Measurements from ENCODE around the gene TMIGD2.

The TMIGD2 gene

GRCh38 chr19:4326215-4326836 lies 24.1 kb upstream of the TMIGD2 start:
- H3K36me3 ChIP-seq (ENCODE audit: control insufficient read depth in 2 of 2, insufficient read depth in 2 of 2, low read length in 2 of 2) = no peaks in the 10 kb centered on the region
- no peak overlapping the region for H3K27ac ChIP-seq (ENCODE audit: low read length)
- H3K27me3 ChIP-seq (ENCODE audit: control insufficient read depth in 1 of 2, insufficient read depth in 2 of 2, low read length in 2 of 2) = peaks cover 0 to 15% of the 10 kb centered on the region in 2 donors
- no peak overlapping the region for H3K4me3 ChIP-seq (ENCODE audit: low read length in 2 of 2)
- no peaks in the 10 kb centered on the region for H3K9me3 ChIP-seq (ENCODE audit: control insufficient read depth in 2 of 2, low read length in 2 of 2)
- no peak overlapping the region for H3K9ac ChIP-seq (ENCODE audit: low read length in 2 of 2)
- peaks cover 12% of the 10 kb centered on the region for H3K4me1 ChIP-seq (ENCODE audit: control insufficient read depth, insufficient read depth, low read length)

- Histone ChIP-seq H3K27ac (ENCODE audit: low read length) (no peak overlapping the region), H3K36me3 (ENCODE audit: control insufficient read depth in 2 of 2, insufficient read depth in 2 of 2, low read length in 2 of 2) (no peaks in the 10 kb centered on the region), H3K9ac (ENCODE audit: low read length in 2 of 2) (no peak overlapping the region), H3K27me3 (ENCODE audit: control insufficient read depth in 1 of 2, insufficient read depth in 2 of 2, low read length in 2 of 2) (peaks cover 0 to 18% of the 10 kb centered on the region in 2 donors), H3K4me3 (ENCODE audit: low read length in 2 of 2) (no peak overlapping the region), H3K4me1 (ENCODE audit: control insufficient read depth, insufficient read depth, low read length) (peaks cover 12% of the 10 kb centered on the region), H3K9me3 (ENCODE audit: control insufficient read depth in 2 of 2, low read length in 2 of 2) (no peaks in the 10 kb centered on the region)
Observed at GRCh38 chr19:4324228-4324627, 22.0 kb upstream of the TMIGD2 start.

GRCh38 chr19:4323692-4324091 lies 21.5 kb upstream of the TMIGD2 start:
- Histone ChIP-seq H3K27me3 (ENCODE audit: control insufficient read depth in 1 of 2, insufficient read depth in 2 of 2, low read length in 2 of 2) (peaks cover 0 to 18% of the 10 kb centered on the region in 2 donors), H3K4me3 (ENCODE audit: low read length in 2 of 2) (no peak overlapping the region), H3K27ac (ENCODE audit: low read length) (no peak overlapping the region), H3K4me1 (ENCODE audit: control insufficient read depth, insufficient read depth, low read length) (peaks cover 11% of the 10 kb centered on the region), H3K9me3 (ENCODE audit: control insufficient read depth in 2 of 2, low read length in 2 of 2) (no peaks in the 10 kb centered on the region), H3K9ac (ENCODE audit: low read length in 2 of 2) (no peak overlapping the region), H3K36me3 (ENCODE audit: control insufficient read depth in 2 of 2, insufficient read depth in 2 of 2, low read length in 2 of 2) (no peaks in the 10 kb centered on the region)

- peaks cover 9% of the 10 kb centered on the region for H3K4me1 ChIP-seq (ENCODE audit: control insufficient read depth, insufficient read depth, low read length)
- H3K4me3 ChIP-seq (ENCODE audit: low read length in 2 of 2) = no peak overlapping the region
- H3K9me3 ChIP-seq (ENCODE audit: control insufficient read depth in 2 of 2, low read length in 2 of 2) = no peaks in the 10 kb centered on the region
- no peak overlapping the region for H3K9ac ChIP-seq (ENCODE audit: low read length in 2 of 2)
- H3K27ac ChIP-seq (ENCODE audit: low read length) = no peak overlapping the region
- no peaks in the 10 kb centered on the region for H3K36me3 ChIP-seq (ENCODE audit: control insufficient read depth in 2 of 2, insufficient read depth in 2 of 2, low read length in 2 of 2)
- H3K27me3 ChIP-seq (ENCODE audit: control insufficient read depth in 1 of 2, insufficient read depth in 2 of 2, low read length in 2 of 2) = peaks cover 0 to 18% of the 10 kb centered on the region in 2 donors
Observed at GRCh38 chr19:4322942-4323665, 20.9 kb upstream of the TMIGD2 start.

GRCh38 chr19:4320419-4320818 lies 18.2 kb upstream of the TMIGD2 start:
- Histone ChIP-seq H3K36me3 (ENCODE audit: control insufficient read depth in 2 of 2, insufficient read depth in 2 of 2, low read length in 2 of 2) (no peaks in the 10 kb centered on the region), H3K9me3 (ENCODE audit: control insufficient read depth in 2 of 2, low read length in 2 of 2) (no peaks in the 10 kb centered on the region), H3K27me3 (ENCODE audit: control insufficient read depth in 1 of 2, insufficient read depth in 2 of 2, low read length in 2 of 2) (peaks cover 0 to 3% of the 10 kb centered on the region in 2 donors), H3K4me3 (ENCODE audit: low read length in 2 of 2) (no peak overlapping the region), H3K9ac (ENCODE audit: low read length in 2 of 2) (no peak overlapping the region), H3K4me1 (ENCODE audit: control insufficient read depth, insufficient read depth, low read length) (no peaks in the 10 kb centered on the region), H3K27ac (ENCODE audit: low read length) (no peak overlapping the region)

GRCh38 chr19:4319067-4319718 lies 17.0 kb upstream of the TMIGD2 start:
- peaks cover 0 to 3% of the 10 kb centered on the region in 2 donors for H3K27me3 ChIP-seq (ENCODE audit: control insufficient read depth in 1 of 2, insufficient read depth in 2 of 2, low read length in 2 of 2)
- no peaks in the 10 kb centered on the region for H3K4me1 ChIP-seq (ENCODE audit: control insufficient read depth, insufficient read depth, low read length)
- H3K9me3 ChIP-seq (ENCODE audit: control insufficient read depth in 2 of 2, low read length in 2 of 2) = no peaks in the 10 kb centered on the region
- H3K9ac ChIP-seq (ENCODE audit: low read length in 2 of 2) = no peak overlapping the region
- no peaks in the 10 kb centered on the region for H3K36me3 ChIP-seq (ENCODE audit: control insufficient read depth in 2 of 2, insufficient read depth in 2 of 2, low read length in 2 of 2)
- H3K4me3 ChIP-seq (ENCODE audit: low read length in 2 of 2) = no peak overlapping the region
- H3K27ac ChIP-seq (ENCODE audit: low read length) = no peak overlapping the region

- H3K36me3 ChIP-seq (ENCODE audit: control insufficient read depth in 2 of 2, insufficient read depth in 2 of 2, low read length in 2 of 2) = no peaks in the 10 kb centered on the region
- no peak overlapping the region for H3K9ac ChIP-seq (ENCODE audit: low read length in 2 of 2)
Observed at GRCh38 chr19:4318460-4318859, 16.3 kb upstream of the TMIGD2 start.

GRCh38 chr19:4316956-4317355 lies 14.8 kb upstream of the TMIGD2 start:
- Histone ChIP-seq H3K27me3 (ENCODE audit: control insufficient read depth in 1 of 2, insufficient read depth in 2 of 2, low read length in 2 of 2) (peaks cover 0 to 3% of the 10 kb centered on the region in 2 donors), H3K9me3 (ENCODE audit: control insufficient read depth in 2 of 2, low read length in 2 of 2) (no peaks in the 10 kb centered on the region), H3K4me3 (ENCODE audit: low read length in 2 of 2) (no peak overlapping the region), H3K27ac (ENCODE audit: low read length) (no peak overlapping the region), H3K9ac (ENCODE audit: low read length in 2 of 2) (no peak overlapping the region), H3K4me1 (ENCODE audit: control insufficient read depth, insufficient read depth, low read length) (no peaks in the 10 kb centered on the region), H3K36me3 (ENCODE audit: control insufficient read depth in 2 of 2, insufficient read depth in 2 of 2, low read length in 2 of 2) (no peaks in the 10 kb centered on the region)

More at GRCh38 chr19:4318460-4318859, 16.3 kb upstream of the TMIGD2 start:
- Histone ChIP-seq H3K4me1 (ENCODE audit: control insufficient read depth, insufficient read depth, low read length) (no peaks in the 10 kb centered on the region), H3K27me3 (ENCODE audit: control insufficient read depth in 1 of 2, insufficient read depth in 2 of 2, low read length in 2 of 2) (peaks cover 0 to 3% of the 10 kb centered on the region in 2 donors), H3K4me3 (ENCODE audit: low read length in 2 of 2) (no peak overlapping the region), H3K9me3 (ENCODE audit: control insufficient read depth in 2 of 2, low read length in 2 of 2) (no peaks in the 10 kb centered on the region), H3K27ac (ENCODE audit: low read length) (no peak overlapping the region)

- H3K27ac ChIP-seq (ENCODE audit: low read length) = no peak overlapping the region
- no peak overlapping the region for H3K4me3 ChIP-seq (ENCODE audit: low read length in 2 of 2)
- H3K36me3 ChIP-seq (ENCODE audit: control insufficient read depth in 2 of 2, insufficient read depth in 2 of 2, low read length in 2 of 2) = no peaks in the 10 kb centered on the region
- H3K9me3 ChIP-seq (ENCODE audit: control insufficient read depth in 2 of 2, low read length in 2 of 2) = no peaks in the 10 kb centered on the region
- H3K9ac ChIP-seq (ENCODE audit: low read length in 2 of 2) = no peak overlapping the region
- no peaks in the 10 kb centered on the region for H3K27me3 ChIP-seq (ENCODE audit: control insufficient read depth in 1 of 2, insufficient read depth in 2 of 2, low read length in 2 of 2)
- H3K4me1 ChIP-seq (ENCODE audit: control insufficient read depth, insufficient read depth, low read length) = no peaks in the 10 kb centered on the region
Observed at GRCh38 chr19:4313847-4314490, 11.8 kb upstream of the TMIGD2 start.

- peaks cover under 1 to 2% of the 10 kb centered on the region in 2 donors for H3K27me3 ChIP-seq (ENCODE audit: control insufficient read depth in 1 of 2, insufficient read depth in 2 of 2, low read length in 2 of 2)
- no peaks in the 10 kb centered on the region for H3K9me3 ChIP-seq (ENCODE audit: control insufficient read depth in 2 of 2, low read length in 2 of 2)
- no peaks in the 10 kb centered on the region for H3K4me1 ChIP-seq (ENCODE audit: control insufficient read depth, insufficient read depth, low read length)
- no peak overlapping the region for H3K27ac ChIP-seq (ENCODE audit: low read length)
- no peak overlapping the region for H3K9ac ChIP-seq (ENCODE audit: low read length in 2 of 2)
- no peak overlapping the region for H3K4me3 ChIP-seq (ENCODE audit: low read length in 2 of 2)
- no peaks in the 10 kb centered on the region for H3K36me3 ChIP-seq (ENCODE audit: control insufficient read depth in 2 of 2, insufficient read depth in 2 of 2, low read length in 2 of 2)
Observed at GRCh38 chr19:4310247-4311121, 8.3 kb upstream of the TMIGD2 start.
